Measurements from ENCODE around the gene GGPS1. TPM values are rescaled to one million over a fixed set of nuclear protein-coding genes. Genes with fewer than 3 reads are reported as not detected.

GGPS1 gene
- total RNA-seq, 2 experiments from 2014 or later, result 21.9 to 30.8 TPM

DNA sequence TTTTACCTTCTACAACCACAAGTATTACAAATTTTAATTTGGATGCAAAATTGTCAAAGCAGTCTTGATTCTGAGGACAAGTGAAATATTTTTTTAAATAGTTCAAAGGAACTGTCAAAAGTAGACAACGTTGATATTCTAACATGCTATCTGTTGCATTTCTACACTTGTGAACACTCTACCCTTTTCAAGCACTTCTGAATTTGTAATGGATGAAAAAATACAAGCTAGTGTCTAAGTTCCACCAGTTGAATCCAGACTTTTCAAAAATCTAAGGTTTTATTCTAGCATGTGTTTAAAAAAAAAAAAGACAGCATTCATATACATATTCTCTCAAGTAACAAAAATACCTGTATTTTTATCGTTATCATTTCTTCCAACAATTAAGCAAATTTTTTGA, 2.5 kb upstream of the GGPS1 start:
- Histone ChIP-seq H3K9me3 (ENCODE audit: low read length) (no peaks in the 10 kb centered on the region), H4K20me1 (ENCODE audit: insufficient read depth, low read length) (peaks cover 28% of the 10 kb centered on the region; the same call in 1 of the 2 replicates), H3K4me2 (ENCODE audit: low read length) (peak overlapping the region; percentile 76), H3K9me2 (ENCODE audit: insufficient read depth, low read length) (no peaks in the 10 kb centered on the region), H3K36me3 (ENCODE audit: insufficient read depth, low read length) (peaks cover 55% of the 10 kb centered on the region; the same call in 1 of the 2 replicates), H3K27ac (ENCODE audit: low read depth, low read length, poor library complexity, severe bottlenecking) (peak overlapping the region; percentile 72), H3K79me2 (ENCODE audit: insufficient read depth, low read depth, low read length) (peaks cover 85% of the 10 kb centered on the region), H2AFZ (ENCODE audit: low read length) (no peak overlapping the region), H3K4me3 (ENCODE audit: low read depth, low read length, poor library complexity, severe bottlenecking) (peak overlapping the region; percentile 96), H3K4me1 (ENCODE audit: insufficient read depth, low read length, poor library complexity, severe bottlenecking) (peaks cover 28% of the 10 kb centered on the region)
- intact Hi-C loops (cut with micrococcal nuclease; ENCODE audit: unreplicated experiment), result loop anchor here (5.0 kb wide), 3 partner anchors 164 to 956 kb away; partner anchors contain the start of genes ERO1B and RBM34
- no TSS peak for BruUV-seq (replicated peaks)
- TF ChIP-seq EZH2phosphoT487 (IDR thresholded peaks at IDR 0.05; ENCODE audit: borderline replicate concordance, low read depth, low read length), result no peak
- TF ChIP-seq, protein P1, sequence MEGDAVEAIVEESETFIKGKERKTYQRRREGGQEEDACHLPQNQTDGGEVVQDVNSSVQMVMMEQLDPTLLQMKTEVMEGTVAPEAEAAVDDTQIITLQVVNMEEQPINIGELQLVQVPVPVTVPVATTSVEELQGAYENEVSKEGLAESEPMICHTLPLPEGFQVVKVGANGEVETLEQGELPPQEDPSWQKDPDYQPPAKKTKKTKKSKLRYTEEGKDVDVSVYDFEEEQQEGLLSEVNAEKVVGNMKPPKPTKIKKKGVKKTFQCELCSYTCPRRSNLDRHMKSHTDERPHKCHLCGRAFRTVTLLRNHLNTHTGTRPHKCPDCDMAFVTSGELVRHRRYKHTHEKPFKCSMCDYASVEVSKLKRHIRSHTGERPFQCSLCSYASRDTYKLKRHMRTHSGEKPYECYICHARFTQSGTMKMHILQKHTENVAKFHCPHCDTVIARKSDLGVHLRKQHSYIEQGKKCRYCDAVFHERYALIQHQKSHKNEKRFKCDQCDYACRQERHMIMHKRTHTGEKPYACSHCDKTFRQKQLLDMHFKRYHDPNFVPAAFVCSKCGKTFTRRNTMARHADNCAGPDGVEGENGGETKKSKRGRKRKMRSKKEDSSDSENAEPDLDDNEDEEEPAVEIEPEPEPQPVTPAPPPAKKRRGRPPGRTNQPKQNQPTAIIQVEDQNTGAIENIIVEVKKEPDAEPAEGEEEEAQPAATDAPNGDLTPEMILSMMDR (conservative IDR thresholded peaks at IDR 0.05; ENCODE audit: low read length), result no peak
- ChIA-PET CTCF (ENCODE audit: unreplicated experiment) (no interaction called here), POLR2A (interaction anchor here (0.6 to 1.6 kb wide), 3 partner anchors 22 to 255 kb away, joined by 3 to 6 read pairs (median 6); no protein-coding TSS in a partner anchor)
- no peak for DNase-seq (ENCODE audit: low spot score)

DNA sequence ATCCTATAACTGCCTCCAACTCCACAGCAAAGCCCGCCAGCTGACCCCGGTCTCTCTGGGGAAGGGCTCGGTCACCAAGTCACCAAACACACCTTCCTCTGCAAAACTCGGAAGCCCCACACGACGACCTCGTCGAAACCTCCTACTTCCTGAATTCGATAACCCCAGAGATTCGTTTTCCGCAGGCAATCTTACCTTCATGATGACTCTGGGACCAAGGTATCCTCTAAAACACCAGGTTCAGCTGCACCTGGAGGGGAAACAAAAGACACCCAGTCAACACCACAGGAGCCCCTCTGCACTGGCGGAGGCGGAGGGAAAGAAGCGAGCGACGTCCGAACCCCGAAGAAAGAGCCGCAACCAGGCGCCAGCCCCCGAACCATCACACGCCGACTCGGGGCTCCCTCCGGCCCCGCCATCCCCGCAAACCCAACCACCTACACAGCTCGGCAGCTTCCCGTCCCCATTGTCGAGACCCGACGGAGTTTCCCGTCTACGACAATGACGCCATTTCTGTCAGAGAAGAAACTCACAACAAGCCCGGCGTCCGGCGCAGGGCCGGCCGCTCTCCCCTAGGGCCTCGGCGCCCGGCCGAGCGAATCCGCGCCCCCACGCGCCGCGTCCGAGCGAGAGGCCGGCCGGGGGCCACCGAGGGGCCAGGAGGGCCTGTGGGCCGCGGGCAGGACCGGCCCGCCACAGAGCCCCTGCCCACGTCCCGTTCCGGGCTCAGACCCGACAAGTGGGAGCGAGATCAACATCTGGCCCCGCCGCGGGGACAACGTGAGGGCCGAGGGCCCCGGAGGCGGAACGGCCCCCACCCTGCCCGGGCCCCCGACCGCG, 1.4 kb upstream of the GGPS1 start:
- peaks cover 89% of the 10 kb centered on the region for H3K79me2 ChIP-seq (ENCODE audit: insufficient read depth, low read depth, low read length)
- peaks cover 57% of the 10 kb centered on the region for H3K36me3 ChIP-seq (ENCODE audit: insufficient read depth, low read length)
- peak overlapping the region; percentile 30; the same call in 1 of the 2 replicates for H2AFZ ChIP-seq (ENCODE audit: low read length)
- CTCF ChIA-PET (ENCODE audit: unreplicated experiment), result no interaction called here
- peak overlapping the region; percentile 76 for H3K4me2 ChIP-seq (ENCODE audit: low read length)
- H3K9me2 ChIP-seq (ENCODE audit: insufficient read depth, low read length), result no peaks in the 10 kb centered on the region
- H3K4me3 ChIP-seq (ENCODE audit: low read depth, low read length, poor library complexity, severe bottlenecking), result peak overlapping the region; percentile 96
- H3K4me1 ChIP-seq (ENCODE audit: insufficient read depth, low read length, poor library complexity, severe bottlenecking), result peaks cover 39% of the 10 kb centered on the region
- POLR2A ChIA-PET, result no interaction called here
- peak overlapping the region; percentile 72 for H3K27ac ChIP-seq (ENCODE audit: low read depth, low read length, poor library complexity, severe bottlenecking)
- peaks cover 28% of the 10 kb centered on the region; the same call in 1 of the 2 replicates for H4K20me1 ChIP-seq (ENCODE audit: insufficient read depth, low read length)
- no peaks in the 10 kb centered on the region for H3K9me3 ChIP-seq (ENCODE audit: low read length)
- BruUV-seq (replicated peaks), result no TSS peak
- no peak for TF ChIP-seq EZH2phosphoT487 (IDR thresholded peaks at IDR 0.05; ENCODE audit: borderline replicate concordance, low read depth, low read length)
- TF ChIP-seq, protein P1 (conservative IDR thresholded peaks at IDR 0.05; ENCODE audit: low read length), result no peak
- peak; percentile 73 for DNase-seq (ENCODE audit: low spot score)
- intact Hi-C loops (cut with micrococcal nuclease; ENCODE audit: unreplicated experiment), result loop anchor here (5.0 kb wide), 3 partner anchors 165 to 955 kb away; partner anchors contain the start of genes ERO1B and RBM34
